ENCODE measurements around the gene OR1J1. TPM values are rescaled to one million over a fixed set of nuclear protein-coding genes. Genes with fewer than 3 reads are reported as not detected.

The OR1J1 gene
- total and polyA plus RNA-seq, 12 donors, result not detected

GRCh38 chr9:122498883-122499288, 21.2 kb upstream of the OR1J1 start:
- intact Hi-C loops (cut with DNase I), result no loop called here

DNA sequence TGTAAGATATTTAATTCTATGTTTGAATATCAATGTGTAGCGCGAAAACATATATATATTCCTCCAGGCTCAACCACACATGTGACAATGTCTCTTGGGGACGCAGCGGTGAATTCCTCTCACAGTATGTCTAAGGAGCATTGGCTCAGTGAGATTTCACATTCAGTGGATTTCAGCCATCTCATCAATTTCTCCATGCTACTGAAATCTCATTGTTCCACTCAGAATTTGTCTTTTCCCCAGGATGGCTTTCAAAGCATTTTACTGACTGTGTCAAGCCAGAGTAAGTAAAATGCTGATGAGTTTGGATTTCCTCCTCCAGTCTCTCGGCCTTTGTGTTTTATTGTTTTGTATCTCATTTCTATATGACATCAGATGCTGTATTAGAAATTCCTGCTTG, 1.3 kb upstream of the OR1J1 start:
- no peak overlapping the region for H3K4me3 ChIP-seq
- H3K36me3 ChIP-seq (replicated peaks in 1 of 2), result no peaks in the 10 kb centered on the region
- peaks cover 14% of the 10 kb centered on the region for H3K27me3 ChIP-seq
- no peaks in the 10 kb centered on the region for H3K9me3 ChIP-seq (replicated peaks in 1 of 3)
- no peak for TF ChIP-seq POLR2A (IDR thresholded peaks at IDR 0.05)
- TF ChIP-seq, protein P1, sequence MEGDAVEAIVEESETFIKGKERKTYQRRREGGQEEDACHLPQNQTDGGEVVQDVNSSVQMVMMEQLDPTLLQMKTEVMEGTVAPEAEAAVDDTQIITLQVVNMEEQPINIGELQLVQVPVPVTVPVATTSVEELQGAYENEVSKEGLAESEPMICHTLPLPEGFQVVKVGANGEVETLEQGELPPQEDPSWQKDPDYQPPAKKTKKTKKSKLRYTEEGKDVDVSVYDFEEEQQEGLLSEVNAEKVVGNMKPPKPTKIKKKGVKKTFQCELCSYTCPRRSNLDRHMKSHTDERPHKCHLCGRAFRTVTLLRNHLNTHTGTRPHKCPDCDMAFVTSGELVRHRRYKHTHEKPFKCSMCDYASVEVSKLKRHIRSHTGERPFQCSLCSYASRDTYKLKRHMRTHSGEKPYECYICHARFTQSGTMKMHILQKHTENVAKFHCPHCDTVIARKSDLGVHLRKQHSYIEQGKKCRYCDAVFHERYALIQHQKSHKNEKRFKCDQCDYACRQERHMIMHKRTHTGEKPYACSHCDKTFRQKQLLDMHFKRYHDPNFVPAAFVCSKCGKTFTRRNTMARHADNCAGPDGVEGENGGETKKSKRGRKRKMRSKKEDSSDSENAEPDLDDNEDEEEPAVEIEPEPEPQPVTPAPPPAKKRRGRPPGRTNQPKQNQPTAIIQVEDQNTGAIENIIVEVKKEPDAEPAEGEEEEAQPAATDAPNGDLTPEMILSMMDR (IDR thresholded peaks at IDR 0.05), result no peak
- DNase-seq, result no peak
- no peak overlapping the region for H3K27ac ChIP-seq
- no peaks in the 10 kb centered on the region for H3K4me1 ChIP-seq (replicated peaks in 1 of 2)
- intact Hi-C loops (cut with DNase I), result no loop called here
- WGBS, 4 donors, result 79 to 91% (median 91%) methylated on average over 5 of the region's 5 CpGs

More at GRCh38 chr9:122498883-122499288, 21.2 kb upstream of the OR1J1 start:
- Histone ChIP-seq H3K27ac (no peak overlapping the region), H3K9me3 (replicated peaks in 1 of 3) (no peaks in the 10 kb centered on the region), H3K4me1 (replicated peaks in 1 of 2) (no peaks in the 10 kb centered on the region), H3K27me3 (peaks cover 3% of the 10 kb centered on the region), H3K4me3 (no peak overlapping the region), H3K36me3 (replicated peaks in 1 of 2) (no peaks in the 10 kb centered on the region)
- 55 to 83% (median 58%) methylated on average over 2 of the region's 2 CpGs; no CpG with 5 or more reads in 1 of the 4 donors for WGBS, 4 donors
- peak in 4 of 7 donors; percentile 20 to 51 (median 23) for DNase-seq
- no peak for TF ChIP-seq POLR2A (IDR thresholded peaks at IDR 0.05)
- TF ChIP-seq, protein P1 (IDR thresholded peaks at IDR 0.05), result peak; percentile 42 to 60 (median 54)

GRCh38 chr9:122477346-122477745, 380 bp downstream of the OR1J1 start:
- Histone ChIP-seq H3K27me3 (peaks cover 18% of the 10 kb centered on the region), H3K9me3 (replicated peaks in 1 of 3) (no peaks in the 10 kb centered on the region), H3K4me3 (no peak overlapping the region), H3K4me1 (replicated peaks in 1 of 2) (no peaks in the 10 kb centered on the region), H3K36me3 (replicated peaks in 1 of 2) (no peaks in the 10 kb centered on the region), H3K27ac (no peak overlapping the region)
- no peak for DNase-seq
- TF ChIP-seq, protein P1 (IDR thresholded peaks at IDR 0.05), result no peak
- TF ChIP-seq POLR2A (IDR thresholded peaks at IDR 0.05), result no peak
- intact Hi-C loops (cut with DNase I), result no loop called here
- 60 to 75% (median 71%) methylated on average over 3 of the region's 3 CpGs for WGBS, 4 donors

- peaks cover 21% of the 10 kb centered on the region for H3K27me3 ChIP-seq
- 45 to 57% (median 47%) methylated on average over 2 of the region's 2 CpGs for WGBS, 4 donors
- no peak overlapping the region for H3K27ac ChIP-seq
- H3K4me3 ChIP-seq, result no peak overlapping the region
- H3K36me3 ChIP-seq (replicated peaks in 1 of 2), result no peaks in the 10 kb centered on the region
- intact Hi-C loops (cut with DNase I), result no loop called here
- no peak for TF ChIP-seq POLR2A (IDR thresholded peaks at IDR 0.05)
- TF ChIP-seq, protein P1 (IDR thresholded peaks at IDR 0.05), result no peak
- H3K4me1 ChIP-seq (replicated peaks in 1 of 2), result no peaks in the 10 kb centered on the region
- H3K9me3 ChIP-seq (replicated peaks in 1 of 3), result no peaks in the 10 kb centered on the region
- DNase-seq, result no peak
These were observed 2.0 kb downstream of the OR1J1 start for GRCh38 chr9:122475717-122476116.

Measured in adrenal gland (tissue), 12 donors.